GM13976 (cell line): ENCODE data around the gene DLGAP5.

Experiments used
- DNase-seq: peaks from one replicate; pipeline ENCODE4 v3.0.0; 2012; ENCODE audit warnings: low spot score
- in situ Hi-C: fragments of 300-500 bp; cut with MboI; formaldehyde crosslinking; loops from one replicate; pipeline ENCODE4 v1.12.0; 2022; ENCODE audit warnings: low sequenced_read_pairs, mixed read lengths, inconsistent platforms; ENCODE audit not compliant: unreplicated experiment
- TF ChIP-seq, protein P1 (sequence below): IDR thresholded peaks from 2 replicates; pipeline ENCODE4 v1.5.1; 2012; ENCODE audit warnings: borderline replicate concordance, mild to moderate bottlenecking; ENCODE audit not compliant: insufficient read depth; ENCODE audit errors: extremely low read depth, missing control alignments, control extremely low read depth

Gene DLGAP5

DNA sequence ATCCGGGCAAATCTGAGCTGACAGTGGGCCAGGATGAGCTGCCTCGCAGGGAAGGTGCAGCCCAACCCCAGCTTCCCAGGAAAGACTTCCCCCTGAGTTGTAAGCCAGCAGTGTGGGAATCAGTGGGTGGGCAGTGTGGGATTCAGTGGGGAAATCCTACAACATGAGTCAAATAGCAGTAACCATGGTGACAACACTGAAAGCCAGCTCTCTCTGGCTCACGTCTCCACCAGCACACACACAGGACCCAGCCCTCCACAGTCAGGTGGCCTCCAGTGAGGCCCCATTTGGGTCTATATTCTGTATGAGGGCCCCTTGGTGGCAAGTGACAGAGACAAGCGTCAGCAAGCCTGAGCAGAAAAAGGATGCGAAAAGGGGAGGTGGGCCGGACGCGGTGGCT, 68.3 kb downstream of the DLGAP5 start:
- TF ChIP-seq, protein P1, sequence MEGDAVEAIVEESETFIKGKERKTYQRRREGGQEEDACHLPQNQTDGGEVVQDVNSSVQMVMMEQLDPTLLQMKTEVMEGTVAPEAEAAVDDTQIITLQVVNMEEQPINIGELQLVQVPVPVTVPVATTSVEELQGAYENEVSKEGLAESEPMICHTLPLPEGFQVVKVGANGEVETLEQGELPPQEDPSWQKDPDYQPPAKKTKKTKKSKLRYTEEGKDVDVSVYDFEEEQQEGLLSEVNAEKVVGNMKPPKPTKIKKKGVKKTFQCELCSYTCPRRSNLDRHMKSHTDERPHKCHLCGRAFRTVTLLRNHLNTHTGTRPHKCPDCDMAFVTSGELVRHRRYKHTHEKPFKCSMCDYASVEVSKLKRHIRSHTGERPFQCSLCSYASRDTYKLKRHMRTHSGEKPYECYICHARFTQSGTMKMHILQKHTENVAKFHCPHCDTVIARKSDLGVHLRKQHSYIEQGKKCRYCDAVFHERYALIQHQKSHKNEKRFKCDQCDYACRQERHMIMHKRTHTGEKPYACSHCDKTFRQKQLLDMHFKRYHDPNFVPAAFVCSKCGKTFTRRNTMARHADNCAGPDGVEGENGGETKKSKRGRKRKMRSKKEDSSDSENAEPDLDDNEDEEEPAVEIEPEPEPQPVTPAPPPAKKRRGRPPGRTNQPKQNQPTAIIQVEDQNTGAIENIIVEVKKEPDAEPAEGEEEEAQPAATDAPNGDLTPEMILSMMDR, result no peak
- DNase-seq, result no peak
- in situ Hi-C loops, result no loop called here

DNA sequence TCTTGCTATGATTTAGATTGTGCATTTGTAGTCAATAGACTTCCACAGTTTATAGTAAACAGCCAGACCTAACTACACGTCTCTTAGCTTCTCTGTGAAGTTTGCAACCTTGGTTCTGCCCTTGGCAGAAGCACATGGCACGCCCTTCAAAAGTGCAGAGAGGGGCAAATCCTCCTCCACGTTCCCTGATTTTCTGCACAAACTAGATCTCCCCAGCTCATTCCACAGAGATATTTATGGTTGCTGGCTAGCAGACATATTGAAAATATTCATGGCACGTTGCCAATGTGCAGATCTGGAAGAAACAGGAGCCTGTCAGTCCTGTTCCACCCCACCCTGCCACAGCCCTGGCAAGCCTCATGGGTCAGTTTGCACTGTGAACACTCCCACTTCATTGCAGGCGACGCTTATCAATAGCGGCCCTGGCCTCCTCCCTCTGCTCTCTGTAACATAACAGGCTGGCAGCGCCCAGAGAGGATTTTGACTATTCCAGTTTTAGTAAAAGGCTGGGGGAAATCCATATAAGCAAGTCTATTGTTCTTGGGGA, 68.9 kb downstream of the DLGAP5 start:
- no peak for DNase-seq
- in situ Hi-C loops, result no loop called here
- TF ChIP-seq, protein P1, result no peak

DNA sequence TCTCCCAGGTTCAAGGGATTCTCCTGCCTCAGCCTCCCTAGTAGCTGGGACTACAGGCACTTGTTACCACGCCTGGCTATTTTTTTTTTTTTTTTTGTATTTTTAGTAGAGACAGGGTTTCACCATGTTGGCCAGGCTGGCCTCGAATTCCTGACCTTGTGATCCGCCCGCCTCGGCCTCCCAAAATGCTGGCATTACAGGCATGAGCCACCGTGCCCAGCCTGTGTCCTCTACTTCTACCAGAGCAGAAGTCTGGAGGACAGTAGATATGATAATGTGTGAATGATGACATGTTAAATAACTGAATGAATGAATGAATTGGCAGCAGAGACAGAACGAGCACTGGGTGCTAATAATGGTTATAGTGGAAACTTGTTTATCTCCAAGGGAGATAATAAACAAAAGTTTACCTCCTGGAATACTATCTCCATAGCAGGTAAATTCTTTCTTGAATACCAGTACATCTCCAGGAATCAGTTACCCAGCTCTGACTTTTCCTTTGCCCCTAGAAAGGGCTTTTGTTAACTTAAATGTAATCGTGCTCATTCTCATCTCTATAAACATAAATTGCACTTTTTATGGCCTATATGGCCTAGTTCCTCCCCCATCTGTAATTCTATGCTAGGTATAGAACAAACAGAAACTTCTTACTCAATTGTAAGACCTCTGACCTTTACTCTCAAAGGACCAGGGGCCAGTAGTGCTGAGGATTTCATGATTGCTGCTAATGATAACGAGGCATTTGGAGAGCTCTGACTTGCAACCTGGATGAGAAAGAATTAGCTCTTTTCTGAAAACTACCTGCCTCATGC, 69.6 kb downstream of the DLGAP5 start:
- DNase-seq, result no peak

DNA sequence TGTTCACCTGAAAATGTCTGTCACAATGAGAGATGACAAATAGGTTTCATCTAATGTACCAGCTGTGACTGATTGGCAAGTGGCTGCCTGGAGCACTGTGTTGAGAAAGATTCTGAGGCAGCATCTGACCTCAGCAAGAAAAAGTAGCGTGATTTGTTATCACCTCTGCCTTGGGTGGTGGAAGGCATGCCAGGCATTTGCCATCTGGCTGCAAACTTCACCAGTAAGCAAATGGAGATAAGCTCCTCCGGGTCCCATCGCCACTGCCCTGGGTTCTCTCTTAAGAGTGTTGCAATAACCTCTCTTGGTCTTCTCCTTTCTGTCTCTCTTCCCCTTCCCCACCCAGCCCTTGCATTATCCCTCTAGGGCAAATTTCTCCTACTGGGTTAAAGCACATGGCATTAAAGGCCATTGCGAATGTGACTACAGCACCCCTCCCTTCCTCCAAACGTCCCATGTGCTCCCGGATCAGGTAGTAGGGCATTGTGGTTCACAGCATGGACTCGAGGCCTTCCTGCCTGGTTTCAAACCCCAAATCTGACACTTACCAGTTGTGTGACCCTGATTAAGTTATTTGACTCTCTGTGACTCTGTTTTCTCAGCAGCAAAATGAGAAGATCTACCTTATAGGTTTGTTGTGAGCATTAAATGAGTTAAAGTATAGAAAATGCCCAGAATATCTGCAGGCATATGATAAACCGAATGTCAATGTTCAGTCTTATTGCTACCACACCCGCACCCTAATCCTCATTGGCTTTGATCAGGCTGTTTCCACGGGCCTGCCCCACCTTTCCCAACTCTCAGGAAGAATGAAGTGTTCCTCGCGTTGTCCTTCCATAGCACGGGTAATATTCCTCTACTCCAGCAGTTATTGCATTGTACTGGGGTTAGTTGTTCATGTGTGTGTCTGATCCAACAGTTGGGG, 70.6 kb downstream of the DLGAP5 start:
- in situ Hi-C loops, result no loop called here
- no peak for DNase-seq
- TF ChIP-seq, protein P1, result no peak

More for the DNA sequence above, 69.6 kb downstream of the DLGAP5 start:
- in situ Hi-C loops, result no loop called here
- TF ChIP-seq, protein P1, result no peak

DNA sequence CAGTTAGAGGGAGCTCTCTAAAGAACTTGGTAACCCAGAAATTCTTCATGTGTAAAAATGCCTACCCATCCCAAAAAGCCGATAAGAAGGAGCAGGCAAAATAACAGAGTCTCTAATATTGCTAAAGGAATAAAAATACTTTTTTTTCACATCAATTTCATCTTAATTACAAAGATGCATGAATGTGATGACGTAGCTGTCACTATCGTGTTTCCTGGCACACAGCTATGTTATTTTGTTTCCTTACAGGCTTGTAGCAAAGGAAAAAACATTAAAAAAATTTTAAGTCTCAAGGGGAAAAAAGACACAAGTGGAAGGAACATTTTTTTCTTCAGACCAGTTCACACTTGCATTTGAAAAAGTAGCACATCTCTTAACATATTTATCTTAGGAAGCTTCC, 72.6 kb downstream of the DLGAP5 start:
- in situ Hi-C loops, result no loop called here
- TF ChIP-seq, protein P1, result no peak
- DNase-seq, result no peak

DNA sequence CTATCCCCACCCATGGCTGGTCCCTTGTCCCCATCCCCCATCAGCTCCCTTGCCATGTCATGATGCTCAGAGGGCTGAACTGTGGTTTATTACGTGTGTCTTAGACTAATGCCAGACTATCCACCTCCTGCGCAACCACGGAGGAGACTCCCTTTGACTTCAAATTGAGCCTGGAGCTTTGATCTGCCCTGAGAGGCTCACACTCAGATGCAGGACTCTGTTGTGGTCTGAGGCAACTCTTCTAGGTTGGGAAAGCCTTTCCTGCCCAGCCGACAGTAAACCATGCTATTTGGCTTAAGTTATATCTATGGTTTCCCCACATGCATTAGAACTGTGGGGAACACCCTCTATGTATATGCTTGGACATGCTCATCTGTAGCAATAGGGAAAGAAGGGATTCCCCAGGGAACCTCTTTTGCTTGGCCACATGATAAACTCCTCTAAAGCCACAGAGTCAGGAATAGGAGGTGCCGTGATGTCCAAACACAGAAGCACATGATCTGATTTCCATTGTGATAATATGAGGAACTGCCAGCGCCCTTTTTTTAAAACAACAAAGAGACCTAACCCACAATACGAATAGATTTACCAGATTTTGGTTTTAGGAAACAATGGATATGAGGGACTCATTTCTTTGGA, 73.5 kb downstream of the DLGAP5 start:
- TF ChIP-seq, protein P1, result no peak
- in situ Hi-C loops, result no loop called here
- no peak for DNase-seq
